ENCODE measurements around the gene PRR19.

PRR19 gene

GRCh38 chr19:42284066-42284501, 17.8 kb upstream of the PRR19 start:
- DNase-seq (ENCODE audit: low spot score), result peak; percentile 76

GRCh38 chr19:42284591-42285341, 17.2 kb upstream of the PRR19 start:
- DNase-seq (ENCODE audit: low spot score), result no peak

GRCh38 chr19:42285541-42285941, 16.4 kb upstream of the PRR19 start:
- DNase-seq (ENCODE audit: low spot score), result no peak

- no peak for DNase-seq (ENCODE audit: low spot score)
Observed at GRCh38 chr19:42285988-42286348, 16.0 kb upstream of the PRR19 start.

GRCh38 chr19:42286349-42287016, 15.4 kb upstream of the PRR19 start:
- no peak for DNase-seq (ENCODE audit: low spot score)

GRCh38 chr19:42287017-42287826, 14.7 kb upstream of the PRR19 start:
- DNase-seq (ENCODE audit: low spot score), result no peak

GRCh38 chr19:42287827-42288107, 14.2 kb upstream of the PRR19 start:
- no peak for DNase-seq (ENCODE audit: low spot score)

GRCh38 chr19:42288387-42288786, 13.5 kb upstream of the PRR19 start:
- no peak for DNase-seq (ENCODE audit: low spot score)

GRCh38 chr19:42288881-42289555, 12.9 kb upstream of the PRR19 start:
- no peak for DNase-seq (ENCODE audit: low spot score)

- DNase-seq (ENCODE audit: low spot score), result no peak
Observed at GRCh38 chr19:42289556-42290041, 12.3 kb upstream of the PRR19 start.

GRCh38 chr19:42290136-42290522, 11.8 kb upstream of the PRR19 start:
- no peak for DNase-seq (ENCODE audit: low spot score)

GRCh38 chr19:42290523-42291434, 11.2 kb upstream of the PRR19 start:
- DNase-seq (ENCODE audit: low spot score), result no peak

GRCh38 chr19:42291435-42291810, 10.5 kb upstream of the PRR19 start:
- DNase-seq (ENCODE audit: low spot score), result no peak

- no peak for DNase-seq (ENCODE audit: low spot score)
Observed at GRCh38 chr19:42292042-42292960, 9.6 kb upstream of the PRR19 start.

- DNase-seq (ENCODE audit: low spot score), result no peak
Observed at GRCh38 chr19:42292963-42293362, 9.0 kb upstream of the PRR19 start.

- DNase-seq (ENCODE audit: low spot score), result no peak
Observed at GRCh38 chr19:42293540-42293939, 8.4 kb upstream of the PRR19 start.

GRCh38 chr19:42293948-42294347, 8.0 kb upstream of the PRR19 start:
- no peak for DNase-seq (ENCODE audit: low spot score)

GRCh38 chr19:42294471-42295137, 7.3 kb upstream of the PRR19 start:
- DNase-seq (ENCODE audit: low spot score), result no peak

GRCh38 chr19:42295342-42295741, 6.6 kb upstream of the PRR19 start:
- no peak for DNase-seq (ENCODE audit: low spot score)

Measured in LoVo (cell line).